ENCODE data around the gene ESRRA.

GRCh38 chr11:64352995-64353714 lies 47.8 kb downstream of the ESRRA start:
- no peak for TF ChIP-seq POLR2AphosphoS5 (IDR thresholded peaks at IDR 0.05; ENCODE audit: borderline replicate concordance, low read depth, low read length)
- TF ChIP-seq EZH2 (IDR thresholded peaks at IDR 0.05): no peak
